Measurements from ENCODE around the gene ULBP3.
"Not testable (repeated sequence)": the region's sequence is repeated elsewhere in the genome, so short reads cannot be mapped to it uniquely, and the experiment has no call there.

Gene ULBP3

DNA sequence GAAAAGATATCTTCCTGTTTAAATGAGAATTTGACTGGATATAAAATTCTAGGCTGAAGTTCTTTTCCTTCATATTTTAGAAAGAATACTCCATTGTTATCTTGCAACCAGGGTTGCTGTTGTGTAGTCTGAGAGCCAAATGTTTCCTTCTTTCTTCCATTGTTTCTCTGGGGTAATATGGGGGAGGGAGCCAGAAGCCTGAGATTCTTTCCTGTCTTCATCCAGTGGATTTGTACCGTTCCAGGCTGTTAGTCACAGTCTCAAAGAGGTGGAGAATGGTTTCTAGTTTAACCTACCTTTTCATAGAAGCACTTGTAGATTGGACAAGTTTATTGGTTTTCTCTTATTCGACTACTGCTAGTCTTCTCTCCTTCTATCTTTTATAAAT lies 6.1 kb upstream of the ULBP3 start:
- no peak for DNase-seq

DNA sequence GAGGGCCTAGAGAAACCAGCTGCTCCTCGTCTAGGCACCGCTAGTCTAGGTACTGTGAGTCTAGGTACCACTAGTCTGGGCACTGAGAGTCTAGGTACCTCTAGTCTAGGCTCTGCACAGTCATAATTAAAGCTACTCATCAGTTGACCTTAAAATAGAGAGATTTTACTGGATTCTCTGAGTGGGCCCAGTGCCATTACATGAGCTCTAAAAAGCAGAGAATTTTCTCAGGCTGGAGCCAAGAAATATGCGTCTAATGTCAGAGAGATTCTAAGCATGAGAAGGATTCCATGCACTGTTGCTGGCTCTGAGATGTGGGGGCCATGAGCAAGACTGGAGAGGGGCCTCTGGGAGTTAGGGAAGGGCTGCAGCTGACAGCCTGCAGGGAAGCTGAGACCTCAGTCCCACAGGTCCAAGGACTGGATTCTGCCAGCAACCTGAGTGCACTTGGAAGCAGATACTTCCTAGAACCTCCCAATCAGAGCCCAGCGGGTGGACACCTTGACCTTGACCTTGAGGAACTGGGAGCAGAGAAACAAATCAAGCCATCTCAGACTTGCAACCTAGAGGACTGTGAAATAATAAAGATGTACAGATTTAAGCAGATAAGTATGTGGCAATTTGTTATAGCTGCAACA lies 5.6 kb upstream of the ULBP3 start:
- not testable (repeated sequence) for DNase-seq

- no peak for DNase-seq
These were observed 3.3 kb upstream of the ULBP3 start for GRCh38 chr6:150072201-150072600.

GRCh38 chr6:150070236-150070818 lies 1.4 kb upstream of the ULBP3 start:
- DNase-seq, result no peak

- DNase-seq, result no peak
These were observed 785 bp upstream of the ULBP3 start for GRCh38 chr6:150069706-150070105.

GRCh38 chr6:150068151-150068550 lies 770 bp downstream of the ULBP3 start:
- DNase-seq, result no peak

GRCh38 chr6:150065083-150065482 lies 3.8 kb downstream of the ULBP3 start:
- no peak for DNase-seq

GRCh38 chr6:150063640-150064039 lies 5.3 kb downstream of the ULBP3 start:
- no peak for DNase-seq

DNA sequence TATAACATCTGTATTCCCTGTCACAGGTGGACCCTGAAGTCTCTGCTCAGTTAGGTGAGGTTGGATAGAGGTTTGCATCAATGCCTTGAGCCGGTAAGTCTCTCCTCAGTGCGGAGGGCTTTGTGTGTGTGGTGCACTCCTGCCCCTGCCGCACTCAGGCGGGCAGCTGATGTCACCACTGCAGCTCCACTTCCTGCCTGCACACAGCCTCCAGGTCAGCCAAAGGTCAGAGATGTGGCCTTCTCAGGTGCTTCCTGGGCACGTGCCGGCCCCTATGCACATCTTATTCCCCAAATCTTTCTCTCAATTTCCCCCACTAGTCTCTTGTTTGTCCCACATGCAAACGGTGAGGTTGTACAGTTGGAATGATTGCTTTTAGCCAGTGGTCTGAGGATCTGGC lies 8.9 kb downstream of the ULBP3 start:
- DNase-seq, result not testable (repeated sequence)

GRCh38 chr6:150058986-150059385 lies 9.9 kb downstream of the ULBP3 start:
- no peak for DNase-seq

GRCh38 chr6:150058231-150058792 lies 10.6 kb downstream of the ULBP3 start:
- no peak for DNase-seq

DNA sequence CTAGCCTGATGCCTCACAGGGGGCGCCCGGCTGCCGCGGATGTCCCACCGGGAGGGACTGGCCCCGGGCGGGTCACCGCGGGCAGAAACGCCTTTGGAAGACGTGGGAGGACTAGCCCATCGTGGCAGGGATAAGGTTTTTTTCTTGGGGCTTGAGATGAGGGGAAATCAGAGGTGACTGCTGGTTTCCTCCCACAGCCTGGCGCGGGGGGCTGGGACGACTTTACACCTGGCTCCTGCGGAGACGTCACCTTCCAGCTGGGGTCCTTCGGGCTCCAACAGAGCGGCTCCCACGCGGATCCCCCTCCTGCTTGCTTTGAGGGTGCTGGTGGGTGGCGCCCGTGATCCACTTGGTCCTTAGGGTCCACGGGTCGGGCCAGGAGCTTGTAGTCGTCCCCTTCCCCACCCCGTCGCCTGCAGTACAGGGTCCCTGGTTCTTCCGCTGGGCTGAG lies 11.4 kb downstream of the ULBP3 start:
- DNase-seq, result no peak

- no peak for DNase-seq
These were observed 12.0 kb downstream of the ULBP3 start for GRCh38 chr6:150056916-150057315.

- no peak for DNase-seq
These were observed 12.8 kb downstream of the ULBP3 start for GRCh38 chr6:150056156-150056555.

DNA sequence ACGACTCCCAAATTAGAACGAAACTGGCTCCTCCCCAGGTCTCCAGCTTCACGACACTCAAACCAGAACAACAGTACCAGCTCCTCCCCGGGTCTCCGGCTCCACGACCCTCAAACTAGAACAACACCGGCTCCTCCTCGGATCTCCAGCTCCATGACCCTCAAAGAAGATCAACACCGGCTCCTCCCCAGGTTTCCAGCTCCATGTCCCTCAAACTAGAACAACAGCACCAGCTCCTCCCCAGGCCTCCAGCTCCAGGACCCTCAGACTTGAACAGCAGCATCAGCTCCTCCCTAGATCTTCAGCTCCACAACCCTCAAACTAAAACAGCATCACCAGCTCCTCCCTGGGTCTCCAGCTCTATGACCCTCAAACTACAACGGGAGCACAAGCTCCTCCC lies 13.8 kb downstream of the ULBP3 start:
- no peak for DNase-seq

- no peak for DNase-seq
These were observed 15.5 kb downstream of the ULBP3 start for GRCh38 chr6:150053450-150053849.

GRCh38 chr6:150050846-150051245 lies 18.1 kb downstream of the ULBP3 start:
- DNase-seq, result no peak

- DNase-seq, result no peak
These were observed 20.8 kb downstream of the ULBP3 start for GRCh38 chr6:150048099-150048498.

DNA sequence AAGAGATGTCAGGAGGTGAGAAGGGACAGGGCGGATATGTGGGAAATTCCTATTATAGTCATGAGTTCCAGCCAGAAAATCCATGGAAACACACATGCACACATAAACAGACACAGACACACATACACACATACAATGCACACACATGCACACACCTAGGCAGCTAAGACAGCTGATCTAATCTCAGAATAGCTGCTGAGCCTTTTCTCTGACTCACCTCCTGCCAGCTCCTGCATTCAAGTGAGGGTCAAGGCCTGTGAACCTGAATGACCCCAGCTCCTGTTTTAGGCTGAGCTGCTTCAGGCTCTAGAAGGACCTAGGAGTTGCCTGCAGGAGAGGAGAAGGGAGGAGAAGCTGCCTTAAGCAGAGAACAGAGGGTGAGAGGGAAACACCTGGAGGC lies 22.0 kb downstream of the ULBP3 start:
- no peak for DNase-seq

DNA sequence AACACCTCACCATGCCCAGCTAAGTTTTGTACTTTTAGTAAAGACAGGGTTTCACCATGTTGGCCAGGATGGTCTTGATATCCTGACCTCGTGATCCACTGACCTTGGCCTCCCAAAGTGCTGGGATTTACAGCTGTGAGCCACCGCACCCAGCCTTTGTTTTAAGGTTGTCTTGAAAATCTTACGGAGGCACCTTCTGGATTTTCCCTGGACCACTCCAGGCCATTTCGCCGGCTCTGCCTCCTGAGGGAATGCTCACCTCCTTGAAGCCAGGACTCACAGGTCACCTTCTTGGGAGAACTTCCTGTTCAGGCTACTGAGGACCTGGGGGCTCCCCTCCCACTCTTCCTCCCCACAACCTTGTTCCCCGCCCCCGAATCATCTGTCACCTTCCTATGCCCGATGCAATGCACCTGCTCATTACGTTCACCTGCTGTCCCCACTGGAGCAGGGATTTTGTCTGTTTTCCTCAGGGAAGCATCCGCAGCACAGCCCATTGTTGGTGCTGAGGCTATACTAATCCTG lies 24.2 kb downstream of the ULBP3 start:
- DNase-seq, result no peak

DNA sequence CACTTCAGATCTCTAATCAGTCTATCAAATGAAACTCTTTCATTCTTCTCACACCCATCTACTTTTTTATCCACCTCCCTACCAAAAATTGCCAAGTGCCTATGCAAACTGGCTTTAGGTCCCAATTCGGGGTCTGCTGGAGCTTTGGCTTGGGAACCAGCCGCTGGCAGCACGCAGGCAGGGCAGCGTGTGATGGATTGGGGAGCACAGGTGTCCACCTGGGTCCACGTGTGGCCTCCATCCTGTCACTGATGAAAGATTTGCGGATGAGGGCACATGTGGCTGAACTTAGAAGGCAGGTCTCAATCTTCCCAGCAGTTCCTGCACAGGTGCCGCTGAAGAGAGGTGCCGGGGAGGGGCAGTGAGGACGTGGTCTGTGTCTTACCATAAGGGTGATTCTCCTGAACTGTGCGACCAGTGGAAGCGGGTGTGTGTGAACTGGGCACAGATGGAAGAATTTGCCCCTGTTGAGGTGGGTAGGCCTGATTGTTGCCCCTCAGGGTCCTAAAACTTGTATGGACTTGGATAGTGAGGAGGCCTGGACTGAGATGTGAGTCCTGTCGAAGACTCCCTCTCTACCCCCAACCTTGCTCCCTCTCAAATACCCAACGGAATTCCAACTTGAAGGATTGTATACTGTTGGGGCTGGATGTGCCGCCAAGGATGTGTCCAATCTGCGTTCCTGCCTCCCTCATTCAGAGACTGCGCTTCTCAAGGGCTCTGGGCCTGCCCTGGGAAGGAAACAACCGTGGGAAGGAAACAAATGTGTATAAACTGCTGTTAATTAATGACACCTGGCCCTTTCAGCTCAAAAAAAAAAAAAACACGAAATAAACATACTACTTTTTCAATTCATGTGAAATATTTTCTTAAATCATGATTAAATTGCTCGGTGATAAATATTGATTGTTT lies 25.2 kb downstream of the ULBP3 start:
- DNase-seq, result no peak

GRCh38 chr6:150043096-150043495 lies 25.8 kb downstream of the ULBP3 start:
- no peak for DNase-seq

Measured in NCI-H1436 treated with DMSO at 0.1 percent for 48 hours (cell line).